Heart left ventricle (tissue), 13 donors: ENCODE results near the gene APBB1.

Source experiments
- POLR2A ChIP-seq, 2 donors: fragments of 450-650 bp; IDR thresholded peaks; one replicate each; pipeline ENCODE4 v1.6.1; 2017; ENCODE audit warnings: antibody characterized with exemption in 2 of 2, mild to moderate bottlenecking in 2 of 2, moderate library complexity in 2 of 2
- TF ChIP-seq, protein P1 (sequence below), 12 donors: fragments of 200-600 bp; sonication (generic) in 4 of 12; IDR thresholded peaks; one replicate each; pipeline versions ENCODE4 v1.5.0 to v1.8.0; 2018 to 2022; ENCODE audit warnings: antibody characterized with exemption in 12 of 12, mild to moderate bottlenecking in 5 of 12
- donor health status: ischemic (EF 13 %, LVEDD 7.1; RV severe dilation, severe dysfunction).
- donor health status: DM: no; HTN: yes; CAD: no.
- donor health status: DM: no; HTN: no; CAD: no.
- donor health status: ischemic (EF 25% LVEDD 6.9; RV normal size, moderate dysfunction).
- donor health status: ischemic (EF 25% LVEDD 5.7; RV mildly dilated, moderate dysfunction).
- donor health status: ischemic (EF 35%, LVEDD 5.7; RV mildly dilated, moderate dysfunction).
- donor health status: nonischemic (EF 11% LVEDD 7.7; RV severe dilation, severe dysfunction).
- donor health status: DM: yes; HTN: yes; CAD: no.
- donor health status: PGD.
- donor health status: ischemic (EF 29% LVEDD 5.4; RV normal size, mild dysfunction).
- donor health status: nonischemic (EF 23%, LVEDD 6.1; RV moderate dilation, normal function).

DNA sequence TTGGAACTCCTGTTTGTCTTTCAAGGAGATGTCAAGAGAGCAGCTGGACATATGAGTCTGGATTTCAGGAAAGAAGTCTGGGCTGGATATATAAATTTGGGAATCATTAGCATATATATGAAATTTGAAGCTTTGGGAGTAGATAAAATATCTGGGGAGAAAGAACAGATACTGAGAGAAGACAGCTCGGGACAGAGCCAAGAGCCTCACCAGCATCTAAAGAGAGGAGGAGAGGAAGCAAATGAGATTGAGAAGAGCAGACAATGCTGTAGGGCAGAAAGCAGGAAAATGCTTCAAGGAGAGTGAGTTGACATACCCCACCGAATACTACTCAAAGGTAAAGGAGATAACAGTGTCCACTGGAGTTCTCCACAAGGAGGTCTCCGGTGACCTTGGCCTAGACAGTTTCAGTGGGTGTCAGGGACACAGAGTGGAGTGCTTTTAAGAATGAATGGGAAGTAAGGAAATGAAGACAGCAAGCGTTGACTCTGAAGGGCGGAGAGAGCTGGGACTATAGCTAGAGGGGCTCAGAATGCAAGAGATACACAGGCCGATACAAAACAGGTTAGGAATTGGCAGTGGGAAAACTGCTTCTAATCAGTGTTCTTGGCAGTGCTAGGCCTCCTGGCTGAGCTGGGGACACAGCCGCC is 862 bp downstream of the APBB1 start:
- TF ChIP-seq, protein P1, sequence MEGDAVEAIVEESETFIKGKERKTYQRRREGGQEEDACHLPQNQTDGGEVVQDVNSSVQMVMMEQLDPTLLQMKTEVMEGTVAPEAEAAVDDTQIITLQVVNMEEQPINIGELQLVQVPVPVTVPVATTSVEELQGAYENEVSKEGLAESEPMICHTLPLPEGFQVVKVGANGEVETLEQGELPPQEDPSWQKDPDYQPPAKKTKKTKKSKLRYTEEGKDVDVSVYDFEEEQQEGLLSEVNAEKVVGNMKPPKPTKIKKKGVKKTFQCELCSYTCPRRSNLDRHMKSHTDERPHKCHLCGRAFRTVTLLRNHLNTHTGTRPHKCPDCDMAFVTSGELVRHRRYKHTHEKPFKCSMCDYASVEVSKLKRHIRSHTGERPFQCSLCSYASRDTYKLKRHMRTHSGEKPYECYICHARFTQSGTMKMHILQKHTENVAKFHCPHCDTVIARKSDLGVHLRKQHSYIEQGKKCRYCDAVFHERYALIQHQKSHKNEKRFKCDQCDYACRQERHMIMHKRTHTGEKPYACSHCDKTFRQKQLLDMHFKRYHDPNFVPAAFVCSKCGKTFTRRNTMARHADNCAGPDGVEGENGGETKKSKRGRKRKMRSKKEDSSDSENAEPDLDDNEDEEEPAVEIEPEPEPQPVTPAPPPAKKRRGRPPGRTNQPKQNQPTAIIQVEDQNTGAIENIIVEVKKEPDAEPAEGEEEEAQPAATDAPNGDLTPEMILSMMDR (IDR thresholded peaks at IDR 0.05), result no peak
- no peak for TF ChIP-seq POLR2A (IDR thresholded peaks at IDR 0.05)
